ENCODE data around the gene APOH. TPM values are rescaled to one million over a fixed set of nuclear protein-coding genes. Genes with fewer than 3 reads are reported as not detected.
A peak's percentile ranks its signal among the peaks of the same experiment; 100 is the strongest.

The APOH gene
- total and polyA plus RNA-seq, 2 of the 13 experiments (the other 11 are each of a cell fraction or from before 2014, with no cell fraction given): 4,846 to 5,748 TPM

- TF ChIP-seq ZNF644 (CRISPR knock-in tag; IDR thresholded peaks at IDR 0.05; ENCODE audit: low read depth): peak; percentile 91
- TF ChIP-seq, protein P1, sequence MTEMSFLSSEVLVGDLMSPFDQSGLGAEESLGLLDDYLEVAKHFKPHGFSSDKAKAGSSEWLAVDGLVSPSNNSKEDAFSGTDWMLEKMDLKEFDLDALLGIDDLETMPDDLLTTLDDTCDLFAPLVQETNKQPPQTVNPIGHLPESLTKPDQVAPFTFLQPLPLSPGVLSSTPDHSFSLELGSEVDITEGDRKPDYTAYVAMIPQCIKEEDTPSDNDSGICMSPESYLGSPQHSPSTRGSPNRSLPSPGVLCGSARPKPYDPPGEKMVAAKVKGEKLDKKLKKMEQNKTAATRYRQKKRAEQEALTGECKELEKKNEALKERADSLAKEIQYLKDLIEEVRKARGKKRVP (CRISPR knock-in tag; IDR thresholded peaks at IDR 0.05): no peak; a peak in 1 of 4 replicates
- peak; percentile 50 for TF ChIP-seq ZFX (CRISPR knock-in tag; IDR thresholded peaks at IDR 0.05; ENCODE audit: low read depth)
- TF ChIP-seq ZNF317 (CRISPR knock-in tag; IDR thresholded peaks at IDR 0.05): peak; percentile 24; the same call in 1 of the 2 replicates
- no peak for TF ChIP-seq TCF12 (IDR thresholded peaks at IDR 0.05)
- peak; percentile 58; the same call in 1 of the 2 replicates for TF ChIP-seq TCF12 (CRISPR knock-in tag; IDR thresholded peaks at IDR 0.05)
- TF ChIP-seq, protein P2, sequence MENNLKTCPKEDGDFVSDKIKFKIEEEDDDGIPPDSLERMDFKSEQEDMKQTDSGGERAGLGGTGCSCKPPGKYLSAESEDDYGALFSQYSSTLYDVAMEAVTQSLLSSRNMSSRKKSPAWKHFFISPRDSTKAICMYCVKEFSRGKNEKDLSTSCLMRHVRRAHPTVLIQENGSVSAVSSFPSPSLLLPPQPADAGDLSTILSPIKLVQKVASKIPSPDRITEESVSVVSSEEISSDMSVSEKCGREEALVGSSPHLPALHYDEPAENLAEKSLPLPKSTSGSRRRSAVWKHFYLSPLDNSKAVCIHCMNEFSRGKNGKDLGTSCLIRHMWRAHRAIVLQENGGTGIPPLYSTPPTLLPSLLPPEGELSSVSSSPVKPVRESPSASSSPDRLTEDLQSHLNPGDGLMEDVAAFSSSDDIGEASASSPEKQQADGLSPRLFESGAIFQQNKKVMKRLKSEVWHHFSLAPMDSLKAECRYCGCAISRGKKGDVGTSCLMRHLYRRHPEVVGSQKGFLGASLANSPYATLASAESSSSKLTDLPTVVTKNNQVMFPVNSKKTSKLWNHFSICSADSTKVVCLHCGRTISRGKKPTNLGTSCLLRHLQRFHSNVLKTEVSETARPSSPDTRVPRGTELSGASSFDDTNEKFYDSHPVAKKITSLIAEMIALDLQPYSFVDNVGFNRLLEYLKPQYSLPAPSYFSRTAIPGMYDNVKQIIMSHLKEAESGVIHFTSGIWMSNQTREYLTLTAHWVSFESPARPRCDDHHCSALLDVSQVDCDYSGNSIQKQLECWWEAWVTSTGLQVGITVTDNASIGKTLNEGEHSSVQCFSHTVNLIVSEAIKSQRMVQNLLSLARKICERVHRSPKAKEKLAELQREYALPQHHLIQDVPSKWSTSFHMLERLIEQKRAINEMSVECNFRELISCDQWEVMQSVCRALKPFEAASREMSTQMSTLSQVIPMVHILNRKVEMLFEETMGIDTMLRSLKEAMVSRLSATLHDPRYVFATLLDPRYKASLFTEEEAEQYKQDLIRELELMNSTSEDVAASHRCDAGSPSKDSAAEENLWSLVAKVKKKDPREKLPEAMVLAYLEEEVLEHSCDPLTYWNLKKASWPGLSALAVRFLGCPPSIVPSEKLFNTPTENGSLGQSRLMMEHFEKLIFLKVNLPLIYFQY (CRISPR knock-in tag; IDR thresholded peaks at IDR 0.05; ENCODE audit: borderline replicate concordance): no peak
- peak; percentile 92 for TF ChIP-seq ZNF12 (CRISPR knock-in tag; IDR thresholded peaks at IDR 0.05)
- TF ChIP-seq TSC22D2 (CRISPR knock-in tag; IDR thresholded peaks at IDR 0.05; ENCODE audit: borderline replicate concordance): 0 out of 2 replicates have a peak, but pooled peaks have one; percentile 63
- no peak for TF ChIP-seq NFE2 (CRISPR knock-in tag; IDR thresholded peaks at IDR 0.05)
- TF ChIP-seq CBX1 (IDR thresholded peaks at IDR 0.05; ENCODE audit: low read depth): no peak
- TF ChIP-seq HNF1A (IDR thresholded peaks at IDR 0.05; ENCODE audit: low read depth): peak; percentile 99
- peak; percentile 99 for TF ChIP-seq HNF1A (CRISPR knock-in tag; IDR thresholded peaks at IDR 0.05; ENCODE audit: borderline replicate concordance)
- TF ChIP-seq ZMAT3 (CRISPR knock-in tag; conservative IDR thresholded peaks at IDR 0.05): peak; percentile 22; the same call in 1 of the 2 replicates
- TF ChIP-seq, protein P3, sequence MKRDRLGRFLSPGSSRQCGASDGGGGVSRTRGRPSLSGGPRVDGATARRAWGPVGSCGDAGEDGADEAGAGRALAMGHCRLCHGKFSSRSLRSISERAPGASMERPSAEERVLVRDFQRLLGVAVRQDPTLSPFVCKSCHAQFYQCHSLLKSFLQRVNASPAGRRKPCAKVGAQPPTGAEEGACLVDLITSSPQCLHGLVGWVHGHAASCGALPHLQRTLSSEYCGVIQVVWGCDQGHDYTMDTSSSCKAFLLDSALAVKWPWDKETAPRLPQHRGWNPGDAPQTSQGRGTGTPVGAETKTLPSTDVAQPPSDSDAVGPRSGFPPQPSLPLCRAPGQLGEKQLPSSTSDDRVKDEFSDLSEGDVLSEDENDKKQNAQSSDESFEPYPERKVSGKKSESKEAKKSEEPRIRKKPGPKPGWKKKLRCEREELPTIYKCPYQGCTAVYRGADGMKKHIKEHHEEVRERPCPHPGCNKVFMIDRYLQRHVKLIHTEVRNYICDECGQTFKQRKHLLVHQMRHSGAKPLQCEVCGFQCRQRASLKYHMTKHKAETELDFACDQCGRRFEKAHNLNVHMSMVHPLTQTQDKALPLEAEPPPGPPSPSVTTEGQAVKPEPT (CRISPR knock-in tag; IDR thresholded peaks at IDR 0.05; ENCODE audit: low read depth): 0 out of 2 replicates have a peak, but pooled peaks have one; percentile 58
- TF ChIP-seq FOXK1 (CRISPR knock-in tag; IDR thresholded peaks at IDR 0.05; ENCODE audit: borderline replicate concordance, low read depth): peak; percentile 72; the same call in 1 of the 2 replicates
- TF ChIP-seq ETV5 (CRISPR knock-in tag; IDR thresholded peaks at IDR 0.05; ENCODE audit: borderline replicate concordance): peak; percentile 45; the same call in 1 of the 2 replicates
- no peak for TF ChIP-seq ZFP82 (CRISPR knock-in tag; IDR thresholded peaks at IDR 0.05; ENCODE audit: borderline replicate concordance)
Observed at GRCh38 chr17:66228887-66229782, at the start of gene APOH (continued).

Measured in HepG2 (cell line).